Measurements from ENCODE around the gene RCBTB1.

RCBTB1 gene

DNA sequence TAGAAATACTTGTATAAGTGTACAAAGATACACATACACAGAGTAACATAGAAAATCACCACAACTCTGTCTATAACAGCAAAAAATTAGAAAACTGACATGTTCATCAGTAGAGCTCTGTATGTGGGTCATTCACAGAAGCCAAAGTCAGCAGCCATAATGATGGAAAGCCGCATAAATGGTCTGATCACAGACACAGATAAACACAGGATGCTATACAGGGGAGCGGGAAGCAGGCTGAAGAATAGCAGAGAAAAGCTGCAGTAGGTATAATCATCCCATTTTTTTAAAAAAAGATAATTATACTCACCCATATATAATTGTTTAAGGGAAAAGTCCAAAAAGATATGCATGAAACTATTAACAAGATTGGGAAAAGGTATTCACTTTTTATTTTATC is 31.5 kb downstream of the RCBTB1 start:
- DNase-seq = no peak

DNA sequence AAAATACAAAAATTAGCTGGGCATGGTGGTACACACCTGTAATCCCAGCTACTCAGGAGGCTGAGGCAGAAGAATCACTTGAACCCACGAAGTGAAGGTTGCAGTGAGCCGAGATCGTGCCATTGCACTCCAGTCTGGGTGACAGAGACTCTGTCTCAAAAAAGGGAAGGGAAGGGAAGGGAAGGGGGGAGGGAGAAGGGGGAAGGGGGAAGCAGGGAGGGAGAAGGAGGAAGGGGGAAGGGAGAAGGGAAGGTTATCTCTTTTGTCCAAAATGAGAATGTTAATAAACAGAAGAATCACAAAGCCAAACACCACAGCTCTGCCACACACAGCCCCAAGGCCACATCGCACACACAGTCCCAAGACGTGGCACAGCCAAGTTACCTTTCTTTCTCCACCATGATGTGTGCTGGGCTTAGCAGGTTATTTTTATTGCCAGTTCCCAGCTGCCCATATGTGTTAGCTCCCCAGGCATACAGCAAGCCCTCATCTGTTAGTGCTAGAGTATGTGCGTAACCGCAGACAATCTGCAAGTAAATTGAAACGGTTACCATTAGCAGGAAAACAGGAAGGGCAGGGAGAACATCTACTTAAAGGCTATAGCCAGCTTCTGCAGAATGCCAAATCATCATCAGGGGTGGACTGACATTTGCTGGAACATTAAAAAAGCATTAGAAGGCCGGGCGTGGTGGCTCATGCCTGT is 34.3 kb downstream of the RCBTB1 start:
- DNase-seq = no peak

DNA sequence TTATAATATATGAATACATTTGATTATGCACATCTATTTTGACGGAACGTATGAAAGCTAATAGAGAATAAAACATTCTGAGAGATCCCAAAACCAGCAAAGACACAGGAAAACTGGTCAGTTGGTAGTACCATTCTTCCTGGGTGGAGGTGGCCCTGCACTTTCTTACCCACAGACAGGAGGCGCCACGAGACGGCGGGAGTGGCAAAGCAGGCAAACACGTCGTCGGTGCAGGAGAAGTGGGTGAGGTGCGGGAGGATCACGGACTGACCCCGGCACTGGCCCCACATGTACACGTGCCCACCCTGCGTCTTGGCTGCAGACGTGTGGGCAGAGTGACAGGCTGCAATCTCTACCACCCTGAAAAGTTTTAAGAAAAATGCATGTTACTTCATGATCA is 36.1 kb downstream of the RCBTB1 start:
- no peak for DNase-seq

DNA sequence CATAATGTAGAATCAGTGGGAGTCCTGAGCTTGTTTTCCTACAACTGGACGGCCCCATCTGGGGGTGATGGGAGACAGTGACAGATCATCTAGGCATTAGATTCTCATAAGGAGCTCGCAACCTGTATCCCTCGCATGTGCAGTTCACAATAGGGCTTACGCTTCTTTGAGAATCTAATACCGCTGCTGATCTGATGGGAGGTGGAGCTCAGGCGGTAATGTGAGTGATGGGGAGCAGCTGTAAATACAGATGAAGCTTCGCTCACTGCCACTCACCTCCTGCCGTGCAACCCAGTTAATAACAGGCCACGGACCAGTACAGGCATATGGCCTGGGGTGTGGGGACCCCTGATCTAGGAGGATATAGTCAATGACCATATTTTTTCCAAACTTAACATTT is 38.8 kb downstream of the RCBTB1 start:
- DNase-seq = no peak

DNA sequence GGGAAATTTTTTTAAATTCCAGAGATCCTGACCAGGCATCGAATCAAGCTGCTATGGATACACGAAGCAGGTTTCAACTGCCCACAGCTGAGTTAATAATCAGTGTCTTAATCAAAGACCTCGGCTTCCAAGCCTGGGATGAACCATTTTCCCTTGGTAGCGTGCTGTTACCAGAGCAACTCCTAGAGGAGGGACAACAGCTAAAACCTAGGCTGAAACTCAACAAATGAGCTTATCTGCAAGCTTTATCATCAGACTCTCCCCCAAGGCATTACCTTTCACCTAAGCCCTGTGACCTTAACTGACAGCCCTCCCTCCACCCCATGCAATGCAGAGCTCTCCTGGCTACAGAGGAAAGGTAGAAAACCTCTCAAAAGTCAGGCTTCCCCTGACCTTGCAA is 39.7 kb downstream of the RCBTB1 start:
- no peak for DNase-seq

DNA sequence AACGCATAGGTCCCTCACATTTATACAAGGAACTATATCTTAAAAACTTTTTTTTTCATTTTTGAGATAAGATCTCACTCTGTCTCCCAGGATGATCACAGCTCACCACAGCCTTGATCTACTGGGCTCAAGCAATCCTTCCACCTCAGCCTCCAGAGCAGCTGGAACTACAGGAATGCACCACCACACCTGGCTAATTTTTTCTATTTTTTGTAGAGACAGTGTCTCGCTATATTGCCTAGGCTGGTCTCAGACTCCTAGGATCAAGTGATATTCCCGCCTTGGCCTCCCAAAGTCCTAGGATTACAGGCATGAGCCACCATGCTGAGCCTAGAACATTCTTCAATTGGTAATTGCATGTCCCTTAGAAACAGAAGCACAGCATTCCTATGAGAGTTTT is 41.7 kb downstream of the RCBTB1 start:
- DNase-seq = no peak

DNA sequence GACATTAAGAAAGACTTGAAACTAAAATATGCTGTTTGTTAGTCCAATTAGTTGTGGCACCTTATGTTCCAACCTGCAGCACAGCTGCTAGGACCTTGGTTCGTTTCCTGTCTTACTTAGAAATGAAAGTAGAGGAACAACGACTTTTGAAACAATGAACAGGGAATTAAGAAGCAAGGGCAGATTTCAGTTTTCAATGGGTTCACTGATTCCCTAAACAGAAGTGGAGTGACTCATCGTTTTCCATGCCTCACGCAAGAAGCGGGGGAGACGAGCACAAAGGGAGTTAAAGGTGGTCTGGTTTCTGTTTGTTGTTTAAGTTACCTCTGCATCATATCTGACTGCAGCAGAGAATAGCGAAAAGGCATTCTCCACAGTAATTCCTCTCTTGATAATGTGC is 44.8 kb downstream of the RCBTB1 start:
- DNase-seq = no peak

DNA sequence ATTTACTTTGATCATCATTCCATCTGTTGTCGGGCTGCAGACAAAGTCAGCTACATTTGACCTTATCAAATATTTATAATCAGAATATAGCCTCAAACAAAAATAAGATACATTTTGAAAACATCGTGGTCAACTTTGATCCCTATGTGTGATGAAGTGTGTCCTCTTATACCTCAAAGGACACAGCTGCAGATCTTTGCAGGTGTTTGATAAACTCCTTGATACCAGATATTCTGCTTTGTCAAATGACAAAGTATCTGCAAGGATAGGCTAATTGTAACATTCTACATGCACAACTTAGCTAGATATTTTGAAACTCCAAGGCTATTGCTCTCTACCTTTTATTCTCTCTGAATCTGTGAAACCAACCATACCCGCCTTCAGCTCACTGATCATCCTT is 45.6 kb downstream of the RCBTB1 start:
- no peak for DNase-seq

DNA sequence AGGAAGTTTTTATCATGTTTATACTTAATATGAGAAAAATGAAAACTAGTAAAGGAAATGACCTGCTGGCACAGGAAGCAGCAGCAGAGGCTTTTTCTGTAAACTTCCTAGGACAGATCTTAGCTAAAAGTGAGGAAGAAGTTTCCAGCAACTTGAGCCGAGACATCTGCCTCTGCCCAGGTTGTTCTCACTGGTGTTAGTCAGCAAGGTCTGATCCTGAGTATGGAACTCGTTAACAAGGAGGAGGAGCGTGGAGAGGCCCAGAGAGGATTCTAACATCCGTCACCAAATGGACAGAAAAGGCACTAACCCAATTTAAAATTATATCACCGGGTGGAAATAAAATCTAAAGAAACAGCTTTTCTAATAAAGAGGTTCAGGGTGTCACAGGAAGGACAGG is 46.0 kb downstream of the RCBTB1 start:
- DNase-seq = no peak

DNA sequence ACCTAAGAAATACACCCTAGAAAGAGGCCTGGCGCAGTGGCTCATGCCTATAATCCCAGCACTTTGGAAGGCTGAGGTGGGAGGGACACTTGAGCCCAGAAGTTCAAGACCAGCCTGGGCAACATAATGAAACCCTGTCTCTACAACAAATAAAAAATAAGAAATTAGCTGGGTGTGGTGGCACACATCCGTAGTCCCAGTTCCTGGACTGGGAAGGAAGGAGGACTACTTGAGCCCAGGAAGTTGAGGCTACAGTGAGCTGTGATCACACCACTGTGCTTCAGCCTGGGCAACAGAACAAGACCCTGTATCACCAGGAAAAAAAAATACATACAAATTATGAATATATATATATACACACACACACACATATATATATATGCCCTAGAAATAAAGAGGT is 47.0 kb downstream of the RCBTB1 start:
- no peak for DNase-seq

DNA sequence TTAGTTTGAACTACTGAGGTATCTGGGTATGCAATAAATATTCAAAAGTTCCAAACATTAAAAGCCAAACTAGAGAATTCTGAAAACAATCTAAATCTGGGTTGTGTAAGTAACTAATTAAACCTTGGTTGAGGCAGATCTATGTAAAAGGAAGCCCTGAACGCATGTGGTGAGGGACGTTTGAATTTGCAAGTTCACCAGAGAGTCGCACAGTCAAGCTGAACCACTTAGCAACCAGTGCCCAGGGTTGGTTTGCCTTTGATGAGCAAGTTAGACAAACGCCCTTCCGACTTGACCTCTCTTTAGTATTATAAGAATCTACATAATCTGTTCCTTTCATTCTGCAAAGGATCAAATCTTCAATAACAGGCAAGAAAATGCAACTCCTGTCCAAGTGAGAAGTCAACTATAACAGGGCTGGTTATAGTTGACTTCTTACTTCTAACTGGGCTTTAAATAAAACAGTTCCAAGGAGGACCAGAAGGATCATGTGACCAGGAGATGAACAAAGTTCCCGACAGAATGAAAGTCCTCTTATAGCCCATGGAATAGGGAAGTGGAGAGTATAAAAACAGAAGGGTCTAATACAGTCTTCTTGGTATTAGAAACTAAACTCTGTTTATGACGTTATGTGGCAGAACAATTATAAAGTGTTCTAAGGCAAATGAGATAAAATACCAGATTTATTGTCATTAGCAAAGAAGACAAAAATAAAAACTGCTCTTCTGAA is 49.0 kb downstream of the RCBTB1 start:
- DNase-seq = no peak

DNA sequence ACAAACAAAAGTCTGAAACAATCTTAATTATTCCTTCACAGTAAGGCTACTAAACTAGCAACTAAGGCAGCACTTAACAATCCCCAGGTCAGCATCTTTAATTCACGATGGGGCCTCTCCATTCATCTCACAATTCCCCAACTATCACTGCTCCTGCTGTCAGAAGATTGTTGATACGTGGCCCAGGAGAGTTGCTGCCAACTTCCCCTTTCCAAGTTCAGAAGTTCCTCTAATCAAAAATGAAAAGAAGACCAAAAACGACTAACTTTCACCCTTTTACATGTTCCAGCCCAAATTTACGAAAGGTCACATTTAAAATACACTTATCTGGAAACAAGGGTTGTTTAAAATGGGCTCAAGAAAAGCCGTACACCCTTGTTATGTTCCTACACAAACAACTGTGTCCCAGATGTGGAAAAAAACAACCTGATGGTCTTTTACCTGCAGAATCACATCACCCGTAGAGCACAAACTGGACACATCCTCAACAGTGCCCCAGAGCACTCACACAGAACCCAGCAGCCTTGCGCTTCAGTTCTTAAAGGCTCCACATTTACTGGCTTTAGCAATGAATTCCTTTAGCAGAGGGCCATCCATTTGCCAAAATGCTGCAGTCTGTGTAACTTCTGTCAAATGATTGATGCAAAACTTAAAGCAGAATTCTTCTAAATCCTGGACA is 51.6 kb downstream of the RCBTB1 start:
- no peak for DNase-seq

DNA sequence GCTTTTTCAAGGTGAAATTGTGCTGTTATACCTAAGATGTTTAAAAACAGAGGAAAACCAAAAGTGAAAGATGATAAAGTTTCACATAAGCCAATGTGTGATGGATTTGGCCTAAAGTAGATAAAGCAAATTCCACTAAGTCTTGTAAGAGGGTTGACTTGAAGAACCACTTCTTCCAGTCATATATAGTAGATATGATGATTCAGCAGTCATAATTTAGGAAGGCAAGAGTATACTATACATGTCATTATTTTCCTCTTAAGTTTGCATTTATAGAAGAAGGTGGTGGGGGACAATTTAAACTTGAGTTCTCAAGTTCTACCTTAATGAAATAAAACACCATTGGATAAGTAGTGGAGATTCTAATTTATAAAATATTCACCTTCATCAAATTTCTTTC is 52.3 kb downstream of the RCBTB1 start:
- DNase-seq = no peak

DNA sequence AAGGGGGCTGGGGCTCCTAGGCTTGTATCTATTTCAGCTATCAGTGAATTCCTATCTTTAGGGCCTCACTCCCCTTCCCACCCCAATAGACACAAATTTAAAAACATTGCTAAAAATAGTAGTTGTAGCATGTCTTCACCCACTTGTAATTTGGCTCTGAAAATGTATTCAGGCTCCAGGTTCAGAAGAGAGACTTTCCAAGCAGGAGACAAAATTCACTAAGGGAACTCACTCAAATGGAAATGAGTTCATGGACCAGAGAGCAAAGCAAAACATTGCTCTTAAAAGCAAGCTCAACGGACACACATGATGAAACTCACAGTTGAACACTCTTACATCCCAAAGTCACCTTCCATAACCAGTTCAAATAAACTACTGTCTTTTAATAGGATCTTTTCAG is 52.8 kb downstream of the RCBTB1 start:
- DNase-seq = no peak

DNA sequence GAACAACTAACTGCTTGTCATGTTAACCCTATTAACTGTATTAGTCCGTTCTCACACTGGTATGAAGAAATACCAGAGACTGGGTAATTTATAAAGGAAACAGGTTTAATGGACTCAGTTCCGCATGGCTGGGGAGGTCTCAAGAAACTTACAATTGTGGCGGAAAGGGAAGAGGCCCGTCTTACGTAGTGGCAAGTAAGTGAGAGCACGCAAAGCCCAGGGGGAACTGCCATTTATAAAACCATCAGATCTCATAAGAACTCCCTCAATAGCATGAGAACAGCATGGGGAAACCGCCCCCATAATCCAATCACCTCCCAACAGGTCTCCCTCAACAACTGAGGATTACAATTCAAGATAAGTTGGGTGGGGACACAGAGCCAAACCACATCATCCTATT is 54.9 kb downstream of the RCBTB1 start:
- DNase-seq = no peak

DNA sequence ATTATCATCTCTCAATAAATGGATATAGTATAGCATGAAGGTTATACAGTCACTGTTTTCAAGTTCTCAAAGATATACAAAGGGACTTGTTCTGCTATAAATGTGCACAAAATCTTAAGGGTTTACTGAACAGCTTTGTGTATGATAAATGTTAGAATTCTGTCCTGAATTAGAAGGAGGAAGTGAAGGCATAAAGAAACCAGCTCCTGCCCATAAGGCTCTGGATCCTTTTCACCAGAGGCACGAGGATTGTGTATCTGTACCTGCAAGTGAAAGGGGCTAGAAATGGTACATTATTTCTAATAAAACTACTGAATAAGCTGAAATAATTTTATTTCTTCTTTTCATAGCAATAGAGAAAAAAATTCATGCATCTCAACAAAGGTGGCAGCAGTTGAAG is 57.2 kb downstream of the RCBTB1 start:
- no peak for DNase-seq

DNA sequence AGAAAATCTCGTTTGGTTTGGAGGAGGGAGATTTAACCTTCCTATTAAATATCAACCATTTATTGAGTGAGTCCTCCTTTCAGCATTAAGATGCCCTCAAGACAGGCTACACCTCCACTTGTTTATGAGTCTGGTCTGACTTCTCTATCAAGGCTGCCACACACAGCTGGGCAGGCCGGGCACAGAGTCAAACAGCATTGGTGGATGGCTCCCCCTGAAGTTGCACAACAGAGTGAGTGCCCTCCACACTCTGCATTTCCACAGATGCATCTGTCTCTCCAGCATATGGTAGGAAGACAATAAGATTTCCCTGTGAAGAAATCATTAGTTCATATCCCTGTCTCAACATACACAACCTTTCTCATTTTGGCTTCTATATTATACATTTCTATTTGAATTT is 58.2 kb downstream of the RCBTB1 start:
- DNase-seq = no peak

DNA sequence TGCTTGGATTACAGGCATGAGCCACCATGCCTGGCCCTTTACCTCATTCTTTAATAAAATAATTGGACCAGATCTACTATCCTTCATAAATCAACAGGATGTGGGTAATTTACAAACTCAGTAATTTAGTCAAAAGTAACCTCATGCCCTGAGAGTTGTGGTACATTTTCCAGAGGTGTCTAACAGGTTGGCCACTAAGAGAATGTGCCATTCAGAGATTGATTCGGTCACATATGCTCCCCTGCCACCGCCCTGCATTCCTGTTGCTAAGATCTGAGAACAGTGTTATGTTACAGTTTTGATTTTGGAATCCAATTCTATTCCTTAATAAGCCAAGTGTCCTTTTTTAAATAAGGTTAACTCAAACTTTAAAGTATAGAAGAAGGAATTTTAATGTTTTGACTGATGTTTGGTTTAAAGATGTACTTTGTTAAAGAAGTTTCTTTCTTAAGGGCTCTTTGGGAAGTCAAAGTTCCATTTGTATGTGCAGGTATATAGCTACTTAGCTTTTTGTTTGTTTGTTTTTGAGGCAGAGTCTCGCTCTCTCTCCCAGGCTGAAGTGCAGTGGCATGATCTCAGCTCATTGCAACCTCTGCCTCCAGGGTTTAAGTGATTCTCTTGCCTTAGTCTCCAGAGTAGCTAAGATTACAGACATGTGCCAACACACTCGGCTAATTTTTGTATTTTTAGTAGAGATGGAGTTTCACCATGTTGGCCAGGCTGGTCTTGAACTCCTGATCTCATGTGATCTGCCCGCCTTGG is 60.4 kb downstream of the RCBTB1 start:
- no peak for DNase-seq

DNA sequence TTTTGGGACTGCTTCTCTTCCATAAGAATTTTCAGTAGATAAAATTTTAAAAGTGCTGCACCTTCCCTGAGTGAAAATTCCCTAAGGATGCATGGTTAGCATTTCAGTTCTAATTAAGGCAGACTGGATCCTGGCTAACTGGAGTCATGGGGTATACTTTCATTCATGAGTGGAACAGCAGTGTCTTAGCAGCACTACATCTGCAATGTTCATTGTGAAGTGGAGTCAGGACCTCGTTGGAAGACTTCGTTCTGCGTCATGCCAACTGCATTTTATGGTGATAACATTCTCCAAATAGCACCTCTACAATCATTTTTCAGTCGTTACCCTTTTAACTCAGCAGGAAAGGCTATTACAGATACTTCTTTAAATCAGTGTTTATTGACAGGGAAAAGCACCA is 64.1 kb downstream of the RCBTB1 start:
- DNase-seq = no peak

DNA sequence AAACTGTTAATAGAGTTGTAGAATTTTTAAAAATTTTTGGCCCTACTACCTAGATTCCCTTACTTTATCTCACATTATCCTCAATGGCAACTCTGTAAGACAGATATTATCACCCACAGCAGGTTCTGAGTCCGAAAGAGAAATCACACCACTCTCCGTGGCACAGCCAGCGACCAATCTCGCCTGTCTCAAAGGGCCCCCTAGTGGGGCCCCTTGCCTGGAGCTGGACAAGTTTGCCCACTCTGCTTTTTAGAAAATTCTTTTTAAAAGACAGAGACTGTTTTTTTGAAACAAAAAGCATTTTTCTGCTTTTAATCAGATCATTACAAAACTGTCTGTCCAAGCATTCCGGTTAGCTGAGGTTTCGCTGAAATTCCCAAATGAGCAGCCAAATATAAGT is 67.9 kb downstream of the RCBTB1 start:
- DNase-seq = no peak

DNA sequence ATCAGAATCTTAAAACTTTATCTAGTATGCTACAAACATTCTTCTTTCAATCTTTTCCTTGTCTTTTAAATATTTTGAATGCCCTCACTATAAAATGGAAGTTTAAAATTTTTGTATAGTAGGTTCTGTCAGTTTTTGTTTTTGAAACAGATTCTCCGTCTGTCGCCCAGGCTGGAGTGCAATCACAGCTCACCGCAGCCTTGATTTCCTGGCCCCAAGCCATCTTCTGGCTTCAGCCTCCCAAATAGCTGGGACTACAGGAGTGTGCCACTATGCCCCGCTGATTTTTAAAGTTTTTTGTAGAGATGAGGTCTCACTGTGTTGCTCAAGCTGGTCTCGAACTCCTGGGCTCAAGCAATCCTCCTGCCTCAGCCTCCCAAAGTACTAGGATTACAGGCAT is 68.9 kb downstream of the RCBTB1 start:
- DNase-seq = no peak

DNA sequence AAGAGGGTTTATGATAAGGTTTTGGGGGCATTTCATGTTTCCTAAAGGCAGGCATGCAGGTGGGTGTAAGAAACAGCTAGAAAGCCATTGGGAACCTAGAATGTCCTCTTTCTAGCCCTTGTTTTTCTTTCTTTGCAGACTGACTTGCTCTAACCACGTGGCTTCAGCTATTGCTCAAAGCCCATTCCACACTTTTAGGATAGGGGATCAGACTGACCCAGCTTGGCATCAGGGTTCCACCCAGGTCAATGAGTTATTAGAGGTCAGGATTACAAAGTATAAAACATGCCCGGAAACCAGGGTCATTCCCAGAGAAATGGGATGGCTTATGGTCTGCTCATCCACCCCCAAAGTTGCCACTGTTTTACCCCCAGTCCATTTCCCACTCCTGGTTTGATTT is 72.8 kb downstream of the RCBTB1 start:
- no peak for DNase-seq

DNA sequence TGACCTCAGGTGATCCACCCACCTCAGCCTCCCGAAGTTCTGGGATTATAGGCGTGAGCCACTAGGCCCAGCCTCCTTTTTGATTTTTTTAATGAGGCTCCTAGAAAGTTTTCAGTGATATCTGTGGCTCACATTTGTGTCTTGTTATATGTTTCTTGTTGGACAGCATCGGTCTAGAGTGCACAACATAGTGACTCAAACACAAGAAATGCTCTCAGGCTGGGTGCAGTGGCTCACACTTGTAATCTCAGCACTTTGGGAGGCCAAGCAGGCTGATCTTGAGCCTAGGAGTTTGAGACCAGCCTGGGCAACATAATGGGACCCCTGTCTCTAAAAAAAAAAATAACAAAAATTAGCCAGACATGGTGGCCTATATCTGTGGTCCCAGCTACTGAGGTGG is 81.4 kb downstream of the RCBTB1 start:
- DNase-seq = no peak

DNA sequence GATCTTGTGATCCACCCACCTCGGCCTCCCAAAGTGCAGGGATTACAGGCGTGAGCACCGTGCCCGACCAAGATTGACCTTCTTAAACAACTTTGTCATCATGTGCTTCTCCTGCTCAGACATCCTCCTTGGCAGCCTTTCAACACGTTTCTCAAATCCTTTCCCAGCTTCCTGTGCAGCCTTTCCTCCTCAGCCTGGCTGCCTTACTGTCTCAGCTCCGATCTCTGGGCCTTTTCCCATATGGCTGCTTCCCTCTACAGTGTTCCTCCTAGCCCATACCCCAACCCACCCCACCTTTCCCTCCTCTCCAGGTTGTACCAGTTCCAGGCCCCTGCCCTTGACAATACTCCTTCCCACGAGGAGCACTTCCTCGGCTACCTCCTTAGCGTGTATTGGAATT is 82.4 kb downstream of the RCBTB1 start:
- no peak for DNase-seq
